Astrocyte of the spinal cord (primary cell): ENCODE measurements around the gene GCLC.
"Not testable (repeated sequence)": the region's sequence is repeated elsewhere in the genome, so short reads cannot be mapped to it uniquely, and the experiment has no call there.

Experiments used
- DNase-seq: peaks from one replicate; pipeline ENCODE4 v3.0.0; 2011; ENCODE audit warnings: low read depth, low spot score
- H3K4me3 ChIP-seq: 2 replicates; pipeline ENCODE4 v1.5.1; 2011; ENCODE audit warnings: low read depth, mild to moderate bottlenecking, low read length, moderate library complexity
- in situ Hi-C: cut with HindIII; loops from 2 replicates; pipeline ENCODE4 v1.10.0; 2017; ENCODE audit warnings: low sequenced_read_pairs
- TF ChIP-seq, protein P1 (sequence below): IDR thresholded peaks from 2 replicates; pipeline ENCODE4 v1.5.1; 2012; ENCODE audit warnings: low read depth, mild to moderate bottlenecking, low read length, inconsistent platforms

Gene GCLC

GRCh38 chr6:53579338-53579737 lies 34.4 kb upstream of the GCLC start:
- no peak for DNase-seq
- no peak overlapping the region for H3K4me3 ChIP-seq
- TF ChIP-seq, protein P1, sequence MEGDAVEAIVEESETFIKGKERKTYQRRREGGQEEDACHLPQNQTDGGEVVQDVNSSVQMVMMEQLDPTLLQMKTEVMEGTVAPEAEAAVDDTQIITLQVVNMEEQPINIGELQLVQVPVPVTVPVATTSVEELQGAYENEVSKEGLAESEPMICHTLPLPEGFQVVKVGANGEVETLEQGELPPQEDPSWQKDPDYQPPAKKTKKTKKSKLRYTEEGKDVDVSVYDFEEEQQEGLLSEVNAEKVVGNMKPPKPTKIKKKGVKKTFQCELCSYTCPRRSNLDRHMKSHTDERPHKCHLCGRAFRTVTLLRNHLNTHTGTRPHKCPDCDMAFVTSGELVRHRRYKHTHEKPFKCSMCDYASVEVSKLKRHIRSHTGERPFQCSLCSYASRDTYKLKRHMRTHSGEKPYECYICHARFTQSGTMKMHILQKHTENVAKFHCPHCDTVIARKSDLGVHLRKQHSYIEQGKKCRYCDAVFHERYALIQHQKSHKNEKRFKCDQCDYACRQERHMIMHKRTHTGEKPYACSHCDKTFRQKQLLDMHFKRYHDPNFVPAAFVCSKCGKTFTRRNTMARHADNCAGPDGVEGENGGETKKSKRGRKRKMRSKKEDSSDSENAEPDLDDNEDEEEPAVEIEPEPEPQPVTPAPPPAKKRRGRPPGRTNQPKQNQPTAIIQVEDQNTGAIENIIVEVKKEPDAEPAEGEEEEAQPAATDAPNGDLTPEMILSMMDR: no peak
- in situ Hi-C loops: no loop called here

DNA sequence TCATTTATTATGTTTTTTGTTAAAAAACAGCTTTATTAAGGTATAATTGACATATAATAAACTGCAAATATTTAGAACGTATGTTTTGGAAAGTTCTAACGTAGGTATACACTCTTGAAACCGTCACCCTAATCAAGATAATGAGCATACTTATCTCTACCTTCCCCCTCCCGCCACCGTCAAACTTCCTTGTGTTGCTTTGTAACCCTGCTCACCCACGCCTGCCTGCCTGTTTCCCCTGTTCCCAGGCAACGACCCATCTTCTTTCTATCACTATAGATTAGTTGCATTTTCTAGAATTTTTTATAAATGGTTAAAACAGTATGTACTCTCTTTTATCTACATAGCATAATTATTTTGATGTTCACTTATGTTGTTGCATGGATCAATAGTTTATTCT lies 33.5 kb upstream of the GCLC start:
- no peak overlapping the region for H3K4me3 ChIP-seq
- in situ Hi-C loops: no loop called here
- DNase-seq: no peak
- TF ChIP-seq, protein P1: no peak

DNA sequence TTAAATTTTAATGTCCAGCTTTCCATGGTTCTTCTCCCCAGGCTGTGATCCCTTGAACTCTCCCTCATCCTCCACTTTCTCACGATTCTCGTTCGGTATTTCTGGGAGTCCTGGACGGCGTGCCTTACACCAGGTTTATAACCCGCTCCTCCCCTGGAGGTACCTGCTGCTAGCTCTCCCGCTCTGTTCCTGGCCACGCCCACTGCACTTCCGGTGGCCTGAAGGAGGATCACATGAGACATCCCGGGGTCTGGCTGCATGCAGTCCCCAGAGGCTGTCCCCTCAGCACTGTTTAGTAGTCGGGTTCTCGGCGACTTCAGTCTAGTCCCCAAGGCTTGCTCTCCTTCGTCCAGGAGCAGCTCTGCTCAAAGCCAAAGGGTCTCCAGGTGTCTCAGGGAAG lies 28.4 kb upstream of the GCLC start:
- TF ChIP-seq, protein P1: no peak
- in situ Hi-C loops: no loop called here
- no peak overlapping the region for H3K4me3 ChIP-seq
- no peak for DNase-seq

GRCh38 chr6:53572379-53572778 lies 27.5 kb upstream of the GCLC start:
- H3K4me3 ChIP-seq, DNase-seq, in situ Hi-C loops: not testable (repeated sequence)

DNA sequence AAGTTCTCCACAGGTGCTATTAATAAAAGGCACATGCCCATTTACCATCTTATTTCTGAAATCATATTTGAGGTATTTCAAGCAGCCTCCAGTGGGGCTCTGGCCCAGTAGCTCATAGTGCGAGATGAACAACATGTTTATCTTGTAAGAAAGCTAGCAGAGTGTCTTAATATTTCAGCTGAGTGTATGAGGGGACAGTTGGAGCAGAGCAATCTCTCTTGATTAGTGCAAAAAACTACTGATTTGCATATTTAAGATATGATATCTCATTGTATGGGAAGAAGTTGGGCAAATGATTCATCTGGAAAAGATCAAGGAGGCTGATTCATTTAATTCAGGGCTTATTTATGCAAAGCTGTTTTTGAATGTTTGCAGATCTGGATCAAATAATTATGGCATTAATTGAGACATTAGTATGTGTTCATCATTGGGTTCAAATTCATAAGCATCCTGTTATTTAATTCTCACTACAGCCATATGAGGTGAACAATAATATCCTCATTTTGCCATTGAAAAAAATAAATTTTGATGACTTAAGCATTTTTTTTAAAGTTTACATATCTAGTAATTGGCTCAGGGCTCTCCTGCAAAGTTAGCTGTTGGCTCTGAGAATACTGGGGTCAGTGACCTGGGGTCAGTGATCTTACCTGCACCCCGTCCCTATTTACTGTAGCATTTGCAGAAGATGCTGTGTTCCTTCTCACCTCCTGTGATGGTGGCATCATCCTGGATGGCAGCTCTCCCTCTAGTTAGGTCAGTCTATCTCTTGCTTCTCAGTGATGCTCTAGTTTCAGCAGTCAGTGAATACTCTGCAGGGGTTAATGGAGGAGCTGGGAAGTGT lies 24.1 kb upstream of the GCLC start:
- in situ Hi-C loops: no loop called here
- H3K4me3 ChIP-seq: no peak overlapping the region
- no peak for DNase-seq
- TF ChIP-seq, protein P1: no peak

DNA sequence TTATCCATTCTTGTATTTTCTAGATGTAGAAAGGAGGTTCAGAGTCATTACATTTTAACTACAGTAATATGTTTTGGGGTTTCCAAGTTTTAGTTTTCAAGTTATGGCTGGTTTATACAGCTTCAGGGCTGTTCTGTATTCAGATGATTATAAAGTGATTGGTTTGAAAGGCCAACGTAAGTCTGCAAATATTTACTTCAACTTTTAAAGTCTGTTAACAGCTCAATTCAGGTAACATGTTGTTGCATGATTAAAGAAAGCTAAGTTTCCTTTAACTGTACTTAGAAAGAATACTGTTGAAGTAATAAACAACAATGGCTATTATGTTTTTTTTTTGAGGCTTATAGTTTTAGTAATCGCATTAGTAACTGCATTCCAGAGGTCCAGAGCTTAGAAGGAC lies 22.8 kb upstream of the GCLC start:
- no peak overlapping the region for H3K4me3 ChIP-seq
- in situ Hi-C loops: no loop called here
- DNase-seq: no peak
- TF ChIP-seq, protein P1: no peak

DNA sequence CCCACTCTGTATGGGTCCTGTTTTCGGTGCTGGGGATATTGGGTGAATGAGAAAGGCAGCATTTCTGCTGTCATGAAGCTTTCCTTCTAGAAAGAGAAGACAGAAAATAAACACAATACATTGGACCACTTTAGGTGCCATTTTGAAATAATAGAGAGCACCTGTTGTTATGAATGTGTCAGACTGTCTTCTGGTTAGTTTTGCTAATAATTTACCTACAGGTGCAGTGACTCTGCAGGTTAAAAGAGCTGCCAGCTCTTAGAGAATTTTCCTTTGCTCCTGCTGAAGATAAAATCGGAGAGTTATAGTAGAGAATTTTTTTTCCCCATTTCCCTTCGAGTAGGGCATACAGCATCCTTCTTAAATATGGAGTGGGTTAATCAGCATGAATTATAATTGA lies 21.9 kb upstream of the GCLC start:
- no peak for DNase-seq
- in situ Hi-C loops: no loop called here
- H3K4me3 ChIP-seq: no peak overlapping the region
- TF ChIP-seq, protein P1: no peak
